Measurements from ENCODE around the gene CACNA2D2. TPM values are rescaled to one million over a fixed set of nuclear protein-coding genes. Genes with fewer than 3 reads are reported as not detected.

CACNA2D2 gene
- total RNA-seq, 1 donor from 2014 or later, result 0.53 TPM

GRCh38 chr3:50508821-50509220 is 5.4 kb upstream of the CACNA2D2 start:
- TF ChIP-seq CTCF (IDR thresholded peaks at IDR 0.05), result no peak
- no peak for ATAC-seq (ENCODE audit: low read depth)
- no peak for DNase-seq
- H3K4me3 Mint-ChIP-seq, result no peak overlapping the region
- no peaks in the 10 kb centered on the region for H3K36me3 Mint-ChIP-seq (ENCODE audit: low read depth)
- H3K9me3 Mint-ChIP-seq, result no peaks in the 10 kb centered on the region
- intact Hi-C loops (cut with micrococcal nuclease), result no loop called here
- H3K27ac Mint-ChIP-seq, result no peak overlapping the region
- H3K27me3 Mint-ChIP-seq, result peaks cover 4% of the 10 kb centered on the region
- H3K4me1 Mint-ChIP-seq, result no peaks in the 10 kb centered on the region
- CTCF ChIA-PET, result interaction anchor here (0.8 to 1.2 kb wide), 2 partner anchors 33 to 40 kb away, joined by 3 read pairs; no protein-coding TSS in a partner anchor
- POLR2A ChIA-PET, result no interaction called here

- no peak for TF ChIP-seq CTCF (IDR thresholded peaks at IDR 0.05)
- peaks cover 13% of the 10 kb centered on the region for H3K27me3 Mint-ChIP-seq
- ChIA-PET CTCF (no interaction called here), POLR2A (no interaction called here)
- H3K27ac Mint-ChIP-seq, result peak overlapping the region; percentile 41
- H3K4me1 Mint-ChIP-seq, result peaks cover 10% of the 10 kb centered on the region
- no peaks in the 10 kb centered on the region for H3K36me3 Mint-ChIP-seq (ENCODE audit: low read depth)
- no peaks in the 10 kb centered on the region for H3K9me3 Mint-ChIP-seq
- ATAC-seq (ENCODE audit: low read depth) (no peak), DNase-seq (no peak)
- intact Hi-C loops (cut with micrococcal nuclease), result no loop called here
- H3K4me3 Mint-ChIP-seq, result no peak overlapping the region
Observed at GRCh38 chr3:50506169-50506568, 2.7 kb upstream of the CACNA2D2 start.

- intact Hi-C loops (cut with micrococcal nuclease), result loop anchor here (5.0 kb wide), 1 partner anchor 108 kb away; the partner anchor contains the start of gene CISH
- ChIA-PET POLR2A (no interaction called here), CTCF (no interaction called here)
- DNase-seq, result no peak
- H3K4me1 Mint-ChIP-seq, result peaks cover 10% of the 10 kb centered on the region
- H3K27ac Mint-ChIP-seq, result no peak overlapping the region
- ATAC-seq (ENCODE audit: low read depth), result no peak
- TF ChIP-seq CTCF (IDR thresholded peaks at IDR 0.05), result no peak
- H3K4me3 Mint-ChIP-seq, result no peak overlapping the region
- H3K27me3 Mint-ChIP-seq, result peaks cover 24% of the 10 kb centered on the region
- no peaks in the 10 kb centered on the region for H3K9me3 Mint-ChIP-seq
- no peaks in the 10 kb centered on the region for H3K36me3 Mint-ChIP-seq (ENCODE audit: low read depth)
Observed at GRCh38 chr3:50504681-50505080, 1.2 kb upstream of the CACNA2D2 start.

GRCh38 chr3:50502584-50503423 is 630 bp downstream of the CACNA2D2 start:
- H3K27me3 Mint-ChIP-seq, result peaks cover 31% of the 10 kb centered on the region
- ATAC-seq (ENCODE audit: low read depth), result peak; percentile 25
- intact Hi-C loops (cut with micrococcal nuclease), result loop anchor here (1.0 to 5.0 kb wide), 2 partner anchors 12 to 109 kb away; partner anchors contain the start of gene CISH

More at GRCh38 chr3:50502584-50503423, 630 bp downstream of the CACNA2D2 start:
- peak; percentile 26 for DNase-seq
- H3K27ac Mint-ChIP-seq, result no peak overlapping the region
- POLR2A ChIA-PET, result interaction anchor here (1.2 kb wide), 1 partner anchor 67 kb away, joined by 4 read pairs; the partner anchor contains the start of gene HEMK1
- CTCF ChIA-PET, result no interaction called here
- peaks cover 10% of the 10 kb centered on the region for H3K4me1 Mint-ChIP-seq
- no peaks in the 10 kb centered on the region for H3K36me3 Mint-ChIP-seq (ENCODE audit: low read depth)
- no peak for TF ChIP-seq CTCF (IDR thresholded peaks at IDR 0.05)
- H3K9me3 Mint-ChIP-seq, result no peaks in the 10 kb centered on the region
- H3K4me3 Mint-ChIP-seq, result peak overlapping the region; percentile 69

Data from activated B cell treated with CpG ODN at 0.5 μM for 24 hours (primary cell).